Heart right ventricle (tissue), 16 donors: ENCODE results near the gene CC2D2A. TPM values are rescaled to one million over a fixed set of nuclear protein-coding genes. Genes with fewer than 3 reads are reported as not detected.

Experiments used
- ATAC-seq, 8 donors: fragments of 200-7000 bp; cut with Tn5 transposase; one replicate each; pipeline ENCODE4 v1.9.1; 2020; ENCODE audit warnings: mild to moderate bottlenecking in 8 of 8, moderate library complexity in 8 of 8, moderate number of reproducible peaks in 1 of 8
- DNase-seq, 2 donors: peaks; one replicate each; pipeline ENCODE4 v3.0.0-alpha.2; 2020
- H3K27ac ChIP-seq, 10 donors: fragments of 200-600 bp; sonication (generic) in 2 of 10; one replicate each; pipeline versions ENCODE4 v1.5.0 to v1.8.0; 2020 to 2022; ENCODE audit warnings: mild to moderate bottlenecking in 3 of 10
- H3K27me3 ChIP-seq, 7 donors: fragments of 200-600 bp; one replicate each; pipeline ENCODE4 v1.8.0; 2021 to 2022; ENCODE audit warnings: mild to moderate bottlenecking in 2 of 7
- H3K36me3 ChIP-seq, 9 donors: fragments of 200-600 bp; sonication (generic) in 1 of 9; one replicate each; pipeline versions ENCODE4 v1.5.0 to v1.8.0; 2020 to 2022; ENCODE audit warnings: mild to moderate bottlenecking in 2 of 9
- H3K4me1 ChIP-seq, 9 donors: fragments of 200-600 bp; sonication (generic) in 1 of 9; one replicate each; pipeline versions ENCODE4 v1.5.0 to v1.8.0; 2020 to 2022; ENCODE audit warnings: mild to moderate bottlenecking in 4 of 9
- H3K4me3 ChIP-seq, 10 donors: fragments of 200-600 bp; sonication (generic) in 2 of 10; one replicate each; pipeline versions ENCODE4 v1.5.0 to v1.8.0; 2020 to 2022; ENCODE audit warnings: mild to moderate bottlenecking in 7 of 10, moderate library complexity in 2 of 10
- H3K9me3 ChIP-seq, 11 donors: fragments of 200-600 bp in 10 of 11; sonication (generic) in 2 of 11; one replicate each; pipeline versions ENCODE4 v1.5.0 to v1.8.0; 2013 to 2022; ENCODE audit warnings: mild to moderate bottlenecking in 2 of 11, control low read depth in 1 of 11, moderate library complexity in 1 of 11
- CTCF ChIP-seq, 9 donors: fragments of 200-600 bp; sonication (generic) in 2 of 9; IDR thresholded peaks; one replicate each; pipeline versions ENCODE4 v1.5.0 to v1.8.0; 2021 to 2022; ENCODE audit warnings: antibody characterized with exemption in 9 of 9, mild to moderate bottlenecking in 5 of 9, moderate library complexity in 1 of 9
- WGBS, 2 donors: extraction: QIAGEN DNeasy Blood & Tissue Kit; methylation state at CpG; one replicate each; pipeline ENCODE4 v1.1.7; 2013; ENCODE audit warnings: inconsistent platforms in 1 of 2; 5-methylcytosine and 5-hydroxymethylcytosine counted together
- intact Hi-C, 10 donors: fragments of 100-400 bp; cut with DNase I; formaldehyde crosslinking; loops; one replicate each; pipeline versions ENCODE4 v1.11.1 to v1.14.2; 2022
- polyA plus RNA-seq, 2 donors: library from polyadenylated mRNA; stranded (reverse); fragments of 200-250 nt; gene quantifications; one replicate each; pipeline ENCODE4 v1.2.3, GENCODE V29; 2013
- total RNA-seq, 10 donors: library from RNA; stranded (reverse); fragmentation: NEBNext Ultra II Directional in 3 of 10; extraction: Animal tissue kit (Norgen Biotek cat#: 25700) in 3 of 10; gene quantifications; one replicate each; pipeline versions ENCODE4 v1.2.1 to v1.2.4, GENCODE V29; 2021 to 2023
- donor health status: Arrhythmogenic right ventricular cardiomyopathy.
- donor health status: ischemic (EF 13 %, LVEDD 7.1; RV severe dilation, severe dysfunction).
- donor health status: healthy with polysubstance abuse.
- donor health status: DM: no; HTN: yes; CAD: no.
- donor health status: DM: no; HTN: no; CAD: no.
- donor health status: ischemic (EF 25% LVEDD 6.9; RV normal size, moderate dysfunction).
- donor health status: ischemic (EF 25% LVEDD 5.7; RV mildly dilated, moderate dysfunction).
- donor health status: healthy.
- donor health status: DM: yes; HTN: yes; CAD: no.
- donor health status: Ischemic cardiomyopathy.
- donor health status: ischemic (EF 35%, LVEDD 5.7; RV mildly dilated, moderate dysfunction).
- donor health status: nonischemic (EF 11% LVEDD 7.7; RV severe dilation, severe dysfunction).
- donor health status: DM: yes; HTN: yes; CAD: no.
- donor health status: PGD.
- donor health status: ischemic (EF 29% LVEDD 5.4; RV normal size, mild dysfunction).
- donor health status: nonischemic (EF 23%, LVEDD 6.1; RV moderate dilation, normal function).

CC2D2A gene
- total and polyA plus RNA-seq, 12 donors = 3.2 to 10.8 (median 7.6) TPM

- WGBS, 2 donors = 92 to 98% methylated on average over 2 of the region's 2 CpGs
- Histone ChIP-seq H3K4me1 (peaks cover 0 to 14% (median 0%) of the 10 kb centered on the region in 9 donors), H3K9me3 (no peaks in the 10 kb centered on the region), H3K27ac (no peak overlapping the region), H3K4me3 (no peak overlapping the region), H3K27me3 (no peaks in the 10 kb centered on the region), H3K36me3 (no peaks in the 10 kb centered on the region)
- no peak for DNase-seq
- intact Hi-C loops = no loop called here
- ATAC-seq = no peak
- no peak for TF ChIP-seq CTCF (IDR thresholded peaks at IDR 0.05)
Measured at GRCh38 chr4:15434676-15435075, 35.0 kb upstream of the CC2D2A start.

- Histone ChIP-seq H3K27me3 (no peaks in the 10 kb centered on the region), H3K9me3 (no peaks in the 10 kb centered on the region), H3K36me3 (peaks cover 0 to 4% (median 0%) of the 10 kb centered on the region in 9 donors), H3K4me3 (no peak overlapping the region), H3K4me1 (peaks cover 0 to 14% (median 0%) of the 10 kb centered on the region in 9 donors), H3K27ac (no peak overlapping the region)
- DNase-seq (no peak), ATAC-seq (no peak)
- intact Hi-C loops = no loop called here
- TF ChIP-seq CTCF (IDR thresholded peaks at IDR 0.05) = no peak
- WGBS, 2 donors = 17 to 27% methylated on average over 2 of the region's 2 CpGs
Measured at GRCh38 chr4:15436513-15436912, 33.2 kb upstream of the CC2D2A start.

- H3K4me1 ChIP-seq = peaks cover 0 to 19% (median 0%) of the 10 kb centered on the region in 9 donors
- DNase-seq = no peak
- WGBS, 2 donors = 89 to 91% methylated on average over 2 of the region's 2 CpGs
- H3K9me3 ChIP-seq = peaks cover 0 to 3% (median 0%) of the 10 kb centered on the region in 11 donors
- intact Hi-C loops = no loop called here
- no peak overlapping the region for H3K4me3 ChIP-seq
- H3K36me3 ChIP-seq = peaks cover 0 to 11% (median 0%) of the 10 kb centered on the region in 9 donors
- no peak for TF ChIP-seq CTCF (IDR thresholded peaks at IDR 0.05)
- no peak overlapping the region for H3K27ac ChIP-seq
- H3K27me3 ChIP-seq = no peaks in the 10 kb centered on the region
- no peak for ATAC-seq
Measured at GRCh38 chr4:15438939-15439524, 30.6 kb upstream of the CC2D2A start.

GRCh38 chr4:15443371-15444160 lies 26.1 kb upstream of the CC2D2A start:
- 57 to 75% methylated on average over 2 of the region's 2 CpGs for whole genome bisulfite sequencing, 2 donors
- peak in 1 of 8 donors; percentile 51 for ATAC-seq

More at GRCh38 chr4:15443371-15444160, 26.1 kb upstream of the CC2D2A start:
- no peak overlapping the region for H3K27ac ChIP-seq
- no peak for DNase-seq
- H3K9me3 ChIP-seq = peaks cover 0 to 3% (median 0%) of the 10 kb centered on the region in 11 donors
- H3K4me1 ChIP-seq = peaks cover 0 to 5% (median 0%) of the 10 kb centered on the region in 9 donors
- H3K4me3 ChIP-seq = no peak overlapping the region
- no peak for TF ChIP-seq CTCF (IDR thresholded peaks at IDR 0.05)
- intact Hi-C loops = no loop called here
- H3K27me3 ChIP-seq = no peaks in the 10 kb centered on the region
- peaks cover 0 to 11% (median 0%) of the 10 kb centered on the region in 9 donors for H3K36me3 ChIP-seq
